Frontal cortex (tissue), 4 donors: ENCODE measurements around the gene HAUS5. TPM values are rescaled to one million over a fixed set of nuclear protein-coding genes. Genes with fewer than 3 reads are reported as not detected.
A peak's percentile ranks its signal among the peaks of the same experiment; 100 is the strongest.
"Not testable (repeated sequence)": the region's sequence is repeated elsewhere in the genome, so short reads cannot be mapped to it uniquely, and the experiment has no call there.

Experiments used
- DNase-seq, 2 donors: peaks; one replicate each; pipeline ENCODE4 v3.0.0; 2012; ENCODE audit warnings: low spot score in 2 of 2
- FAIRE-seq: peaks from 2 replicates; lab custom pipeline; 2012; peaks lifted over from hg19 to GRCh38; lab: Jason Lieb, UNC
- total RNA-seq: library from RNA; depleted of rRNA; stranded (reverse); fragments of >200 nt; gene quantifications from one replicate; pipeline ENCODE4 v1.2.3, GENCODE V29; 2014
- donor health status: control.
- donor health status: control.
- donor health status: control.

Gene HAUS5, protein sequence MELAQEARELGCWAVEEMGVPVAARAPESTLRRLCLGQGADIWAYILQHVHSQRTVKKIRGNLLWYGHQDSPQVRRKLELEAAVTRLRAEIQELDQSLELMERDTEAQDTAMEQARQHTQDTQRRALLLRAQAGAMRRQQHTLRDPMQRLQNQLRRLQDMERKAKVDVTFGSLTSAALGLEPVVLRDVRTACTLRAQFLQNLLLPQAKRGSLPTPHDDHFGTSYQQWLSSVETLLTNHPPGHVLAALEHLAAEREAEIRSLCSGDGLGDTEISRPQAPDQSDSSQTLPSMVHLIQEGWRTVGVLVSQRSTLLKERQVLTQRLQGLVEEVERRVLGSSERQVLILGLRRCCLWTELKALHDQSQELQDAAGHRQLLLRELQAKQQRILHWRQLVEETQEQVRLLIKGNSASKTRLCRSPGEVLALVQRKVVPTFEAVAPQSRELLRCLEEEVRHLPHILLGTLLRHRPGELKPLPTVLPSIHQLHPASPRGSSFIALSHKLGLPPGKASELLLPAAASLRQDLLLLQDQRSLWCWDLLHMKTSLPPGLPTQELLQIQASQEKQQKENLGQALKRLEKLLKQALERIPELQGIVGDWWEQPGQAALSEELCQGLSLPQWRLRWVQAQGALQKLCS
- 5.3 TPM for total RNA-seq

- FAIRE-seq, result no peak
- peak; percentile 88 to 98 for DNase-seq
These were observed at the start of gene HAUS5 for GRCh38 chr19:35612559-35613321. TSS of gene HAUS5 (plus strand) at chr19:35612735. CDS start at chr19:35612795, 60 bp downstream.

- no peak for DNase-seq
- FAIRE-seq, result no peak
These were observed 49.8 kb upstream of the HAUS5 start for GRCh38 chr19:35562776-35563175.

DNA sequence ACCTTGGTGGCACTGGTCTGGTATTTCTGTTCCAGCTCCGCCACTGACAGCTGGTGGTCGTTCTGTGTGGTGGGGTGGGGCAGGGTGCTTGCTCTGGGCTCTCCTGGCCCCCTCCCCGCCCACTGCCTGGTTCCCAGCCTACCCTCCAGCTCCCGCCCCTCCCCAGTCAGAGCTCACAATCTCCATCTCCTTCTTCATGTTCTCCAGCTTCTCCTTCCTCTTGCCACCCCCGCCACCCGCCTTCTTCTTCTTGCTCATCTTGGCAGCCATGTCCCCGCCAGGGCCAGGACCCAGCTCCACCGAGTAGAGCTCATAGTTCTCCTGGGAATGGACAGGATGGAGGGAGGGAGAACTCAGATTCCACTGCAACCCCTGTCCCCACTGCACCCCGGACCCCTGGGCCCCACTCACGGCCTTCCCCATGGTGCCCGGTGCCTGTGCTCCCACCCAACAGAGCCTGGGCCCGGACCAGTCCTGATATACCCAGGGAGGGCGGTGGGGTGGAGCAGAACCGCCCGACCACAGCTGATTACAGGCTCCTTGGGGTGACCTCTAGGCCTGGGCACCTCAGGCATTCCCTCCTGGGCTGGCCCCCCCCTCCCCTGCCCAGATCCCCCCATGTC is 49.2 kb upstream of the HAUS5 start, which contains the start of gene ATP4A:
Gene ATP4A, minus strand, starts transcription at position 452 of the 623 bp plus-strand sequence. Its CDS starts 29 bp downstream, at position 423.
- DNase-seq (no peak), FAIRE-seq (no peak)

GRCh38 chr19:35565016-35565856 is 47.3 kb upstream of the HAUS5 start:
- DNase-seq, result no peak
- no peak for FAIRE-seq

GRCh38 chr19:35566738-35567137 is 45.8 kb upstream of the HAUS5 start:
- FAIRE-seq (no peak), DNase-seq (no peak)

DNA sequence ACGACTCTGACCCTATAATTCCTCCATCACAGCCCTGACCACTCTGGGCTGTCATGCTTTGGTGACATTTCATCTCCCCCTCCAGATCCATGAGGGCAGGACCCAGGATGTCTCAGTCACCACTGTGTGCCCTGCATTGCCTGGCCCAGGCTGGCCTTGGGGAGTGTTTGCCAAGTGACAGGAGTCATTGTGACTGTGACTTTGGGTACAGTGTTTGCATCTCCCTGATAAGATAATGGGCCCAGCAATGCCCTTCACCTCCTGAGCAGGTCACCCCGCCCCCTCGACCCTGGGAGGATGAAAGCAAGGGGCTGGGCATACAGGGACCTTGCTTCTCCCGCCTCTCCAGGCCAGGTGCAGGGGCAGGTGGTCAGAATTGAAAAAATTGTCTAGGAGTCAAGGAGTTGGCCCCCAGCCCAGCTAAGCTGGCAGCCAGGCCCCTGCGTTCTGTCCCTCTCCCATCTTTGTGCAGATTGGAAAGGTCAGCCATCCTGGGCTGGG is 43.2 kb upstream of the HAUS5 start:
- DNase-seq (no peak), FAIRE-seq (no peak)

GRCh38 chr19:35571406-35571965 is 41.0 kb upstream of the HAUS5 start:
- FAIRE-seq, result no peak
- no peak for DNase-seq

GRCh38 chr19:35577918-35578317 is 34.6 kb upstream of the HAUS5 start:
- DNase-seq (no peak), FAIRE-seq (no peak)

GRCh38 chr19:35578707-35579106 is 33.8 kb upstream of the HAUS5 start:
- FAIRE-seq, result no peak

GRCh38 chr19:35582760-35583159 is 29.8 kb upstream of the HAUS5 start:
- DNase-seq (no peak), FAIRE-seq (no peak)

More at GRCh38 chr19:35578707-35579106, 33.8 kb upstream of the HAUS5 start:
- DNase-seq, result no peak

DNA sequence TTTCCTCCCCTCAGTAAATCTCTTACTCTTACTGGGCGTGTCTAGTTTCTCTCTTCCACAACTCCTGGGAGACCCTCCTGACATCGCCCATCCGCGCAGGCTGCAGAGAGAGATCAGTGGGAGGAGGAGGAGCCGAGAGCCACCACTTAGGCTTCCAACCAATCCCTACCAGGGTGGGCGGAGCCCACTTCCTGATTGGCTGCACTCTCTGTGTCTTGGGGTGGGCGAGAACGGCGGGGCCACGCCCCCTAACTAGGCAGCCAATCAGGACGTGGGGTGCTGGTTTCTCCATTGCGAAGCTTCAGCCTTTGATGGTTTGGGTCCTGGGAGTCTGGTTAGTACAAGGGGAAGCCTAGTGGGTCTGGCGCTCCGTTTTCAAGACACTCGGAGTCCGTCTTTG is 26.7 kb upstream of the HAUS5 start, which contains the start of gene PMIS2:
Gene PMIS2, plus strand, starts transcription at position 326 of the 400 bp plus-strand sequence. CDS start 87 bp downstream, outside the sequence.
- FAIRE-seq (no peak), DNase-seq (no peak)

DNA sequence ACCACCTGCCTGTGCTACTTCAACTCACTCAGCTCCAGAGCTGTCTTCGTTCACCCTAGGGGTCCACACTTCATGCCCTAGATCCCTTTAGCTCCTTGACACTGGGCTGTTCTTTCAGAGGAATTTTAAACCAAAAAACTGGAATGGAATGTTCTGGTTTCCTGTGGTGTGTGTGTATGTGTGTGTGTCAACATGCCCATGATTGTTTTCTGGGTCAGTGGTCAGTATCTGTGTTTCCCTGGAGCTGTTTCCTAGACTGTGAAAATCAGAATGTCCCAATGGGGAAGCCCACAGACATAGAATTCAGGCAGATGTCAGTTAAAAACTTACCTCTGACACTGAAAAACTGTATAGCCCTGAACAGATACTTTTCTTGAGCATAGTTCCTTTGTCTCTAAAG is 25.2 kb upstream of the HAUS5 start:
- no peak for FAIRE-seq
- no peak for DNase-seq

DNA sequence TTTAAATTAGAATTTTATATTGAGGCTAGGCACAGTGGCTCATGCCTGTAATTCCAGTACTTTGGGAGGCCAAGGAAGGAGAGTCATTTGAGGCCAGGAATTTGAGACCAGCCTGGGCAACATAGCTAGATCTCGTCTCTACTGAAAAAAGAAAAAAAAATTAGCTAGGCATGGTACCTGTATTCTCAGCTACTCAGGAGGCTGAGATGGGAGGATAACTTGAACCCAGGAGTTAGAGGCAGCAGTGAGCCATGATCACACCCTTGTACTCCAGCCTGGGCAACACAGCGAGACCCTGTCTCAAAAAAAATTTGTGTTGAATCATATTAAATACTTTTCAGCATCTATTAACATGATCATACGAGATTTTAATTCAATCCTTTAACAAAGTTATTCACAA is 21.7 kb upstream of the HAUS5 start:
- no peak for DNase-seq
- no peak for FAIRE-seq

DNA sequence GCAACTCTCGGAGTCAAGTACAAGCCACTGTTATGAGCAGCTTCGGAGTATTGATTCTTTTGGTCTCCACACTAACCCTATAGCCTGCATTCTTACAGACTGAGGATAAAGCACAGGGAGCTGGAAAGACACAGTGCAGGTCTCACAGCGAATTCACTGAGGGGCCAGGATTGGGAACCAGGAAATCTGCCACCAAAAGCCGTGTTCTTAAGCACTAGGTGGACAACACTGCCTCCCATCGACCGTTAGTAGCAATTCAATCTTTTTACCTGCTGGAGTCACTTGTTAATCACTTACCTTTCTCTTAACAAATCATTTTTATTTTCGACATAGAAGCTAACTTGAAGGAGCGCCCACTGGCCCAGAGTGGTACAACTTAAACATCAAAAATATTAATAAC is 20.3 kb upstream of the HAUS5 start:
- FAIRE-seq, result no peak
- DNase-seq, result peak in 1 of 2 donors; percentile 37

GRCh38 chr19:35595026-35595425 is 17.5 kb upstream of the HAUS5 start:
- FAIRE-seq, DNase-seq: not testable (repeated sequence)

DNA sequence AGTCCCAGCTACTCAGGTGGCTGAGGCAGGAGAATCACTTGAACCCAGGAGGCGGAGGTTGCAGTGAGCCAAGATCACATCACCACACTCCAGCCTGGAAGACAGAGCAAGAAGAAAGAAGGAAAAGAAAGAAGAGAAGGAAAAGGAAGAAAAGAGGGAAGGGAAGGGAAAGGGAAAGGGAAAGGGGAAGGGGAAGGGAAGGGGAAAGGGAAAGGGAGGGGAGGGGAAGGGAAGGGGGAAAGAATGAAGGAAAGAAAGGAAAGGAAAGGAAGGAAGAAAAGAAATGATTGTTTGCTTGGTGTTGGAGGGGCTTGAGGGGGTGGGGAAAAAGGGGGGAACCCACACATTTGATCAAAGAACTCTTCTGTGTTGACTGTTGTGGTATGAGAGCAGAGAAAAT is 16.6 kb upstream of the HAUS5 start:
- DNase-seq (no peak), FAIRE-seq (no peak)

DNA sequence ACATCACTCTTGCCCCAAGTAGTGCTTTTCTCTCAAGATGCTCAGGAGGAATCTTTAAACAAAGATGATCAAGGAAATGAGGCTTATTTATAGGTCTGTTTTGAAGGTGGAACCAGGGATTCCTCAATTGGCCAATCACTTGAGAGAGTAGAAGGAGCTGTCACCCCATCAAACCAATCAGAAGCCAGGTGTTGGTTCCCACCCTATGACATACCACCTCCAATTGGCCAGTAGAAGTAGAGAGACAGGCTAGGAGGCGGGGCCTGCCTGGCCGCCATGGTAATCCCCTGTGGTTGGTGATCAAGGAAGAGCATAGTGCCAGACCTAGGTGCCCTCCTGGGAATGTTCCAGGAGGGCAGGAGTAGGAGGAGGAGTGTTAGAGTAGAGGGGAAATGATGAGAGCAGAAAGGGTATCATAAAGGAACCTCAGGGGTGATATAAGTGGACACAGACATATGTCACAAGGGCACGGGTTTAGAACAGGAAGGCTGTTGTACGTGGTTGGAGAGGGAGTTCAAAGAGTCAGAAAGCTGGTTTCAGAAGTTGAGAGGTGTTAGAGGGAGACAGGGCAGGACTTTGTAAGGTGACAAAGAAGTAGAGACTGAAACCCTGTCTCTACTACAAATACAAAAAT is 16.1 kb upstream of the HAUS5 start:
- DNase-seq (no peak), FAIRE-seq (no peak)

- no peak for FAIRE-seq
These were observed 10.6 kb upstream of the HAUS5 start for GRCh38 chr19:35601971-35602370.

More at GRCh38 chr19:35601971-35602370, 10.6 kb upstream of the HAUS5 start:
- DNase-seq, result no peak
